Measurements from ENCODE around the gene CELA2A. TPM values are rescaled to one million over a fixed set of nuclear protein-coding genes. Genes with fewer than 3 reads are reported as not detected.

Gene CELA2A
- total RNA-seq, 3 donors from 2014 or later = not detected

DNA sequence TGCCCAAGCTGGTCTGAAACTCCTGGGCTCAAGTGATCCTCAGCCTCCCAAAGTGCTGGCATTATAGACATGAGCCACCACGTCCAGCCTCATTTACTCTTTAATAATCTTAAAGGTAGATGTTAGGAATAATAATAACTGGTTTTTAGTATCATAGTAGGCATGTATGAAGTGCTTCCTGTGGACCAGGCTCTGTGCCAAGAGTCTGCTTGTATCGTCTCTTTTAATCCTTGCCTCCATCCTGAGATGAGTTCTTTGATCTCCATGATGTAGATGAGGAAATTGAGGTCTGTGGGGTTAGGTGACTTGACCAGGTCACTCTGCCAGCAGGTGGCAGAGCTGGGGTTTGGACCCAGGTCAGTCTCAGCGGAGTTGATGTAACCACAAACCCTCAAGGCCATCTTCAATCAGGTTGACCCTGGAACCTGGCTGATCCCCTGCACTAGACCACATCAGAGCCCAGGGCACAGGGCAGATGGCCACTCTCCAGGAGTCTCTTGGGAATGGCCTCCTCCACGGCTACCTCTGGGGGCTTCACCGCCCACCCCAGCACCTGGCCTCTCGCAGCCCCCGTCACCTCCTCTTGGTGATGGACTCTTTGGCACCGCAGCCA, 35.6 kb upstream of the CELA2A start:
- no peaks in the 10 kb centered on the region for H3K4me1 ChIP-seq
- no peaks in the 10 kb centered on the region for H3K9me3 ChIP-seq
- TF ChIP-seq POLR2A (IDR thresholded peaks at IDR 0.05) = no peak
- TF ChIP-seq, protein P1, sequence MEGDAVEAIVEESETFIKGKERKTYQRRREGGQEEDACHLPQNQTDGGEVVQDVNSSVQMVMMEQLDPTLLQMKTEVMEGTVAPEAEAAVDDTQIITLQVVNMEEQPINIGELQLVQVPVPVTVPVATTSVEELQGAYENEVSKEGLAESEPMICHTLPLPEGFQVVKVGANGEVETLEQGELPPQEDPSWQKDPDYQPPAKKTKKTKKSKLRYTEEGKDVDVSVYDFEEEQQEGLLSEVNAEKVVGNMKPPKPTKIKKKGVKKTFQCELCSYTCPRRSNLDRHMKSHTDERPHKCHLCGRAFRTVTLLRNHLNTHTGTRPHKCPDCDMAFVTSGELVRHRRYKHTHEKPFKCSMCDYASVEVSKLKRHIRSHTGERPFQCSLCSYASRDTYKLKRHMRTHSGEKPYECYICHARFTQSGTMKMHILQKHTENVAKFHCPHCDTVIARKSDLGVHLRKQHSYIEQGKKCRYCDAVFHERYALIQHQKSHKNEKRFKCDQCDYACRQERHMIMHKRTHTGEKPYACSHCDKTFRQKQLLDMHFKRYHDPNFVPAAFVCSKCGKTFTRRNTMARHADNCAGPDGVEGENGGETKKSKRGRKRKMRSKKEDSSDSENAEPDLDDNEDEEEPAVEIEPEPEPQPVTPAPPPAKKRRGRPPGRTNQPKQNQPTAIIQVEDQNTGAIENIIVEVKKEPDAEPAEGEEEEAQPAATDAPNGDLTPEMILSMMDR (IDR thresholded peaks at IDR 0.05) = no peak
- TF ChIP-seq POLR2AphosphoS5 (IDR thresholded peaks at IDR 0.05) = no peak
- intact Hi-C loops (cut with DNase I; ENCODE audit: low total_unique reads) = loop anchor here (10.0 kb wide), 1 partner anchor 286 kb away; no protein-coding TSS in a partner anchor
- H3K27ac ChIP-seq = no peak overlapping the region
- no peak for DNase-seq (ENCODE audit: low spot score in 2 of 2)
- H3K27me3 ChIP-seq = no peaks in the 10 kb centered on the region
- H3K4me3 ChIP-seq = no peak overlapping the region
- H3K36me3 ChIP-seq = no peaks in the 10 kb centered on the region

DNA sequence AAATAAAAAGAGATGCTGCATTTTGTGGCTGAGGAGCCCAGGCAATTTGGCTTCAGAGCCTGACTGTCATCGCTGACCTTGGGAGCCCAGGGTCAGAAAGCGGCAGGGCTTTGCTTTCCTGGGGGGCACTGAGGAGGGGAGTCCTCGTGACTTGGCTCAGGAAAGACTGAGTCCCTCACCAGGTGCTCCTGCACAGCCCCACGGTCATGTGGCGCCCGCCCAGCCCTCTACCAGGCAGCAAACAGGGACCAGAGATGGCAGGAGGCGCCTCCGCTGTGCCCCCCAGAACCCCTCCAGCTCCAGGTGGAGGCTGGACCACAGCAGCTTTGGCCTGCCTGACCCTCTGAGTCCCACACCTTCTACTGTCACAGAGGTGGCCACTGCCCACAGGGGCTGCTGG, 33.7 kb upstream of the CELA2A start:
- Histone ChIP-seq H3K4me1 (no peaks in the 10 kb centered on the region), H3K36me3 (no peaks in the 10 kb centered on the region), H3K27ac (no peak overlapping the region), H3K27me3 (no peaks in the 10 kb centered on the region), H3K4me3 (no peak overlapping the region), H3K9me3 (no peaks in the 10 kb centered on the region)
- intact Hi-C loops (cut with DNase I; ENCODE audit: low total_unique reads) = loop anchor here (10.0 kb wide), 1 partner anchor 288 kb away; no protein-coding TSS in a partner anchor
- no peak for DNase-seq (ENCODE audit: low spot score in 2 of 2)
- TF ChIP-seq POLR2AphosphoS5 (IDR thresholded peaks at IDR 0.05) (no peak), POLR2A (IDR thresholded peaks at IDR 0.05) (no peak)
- TF ChIP-seq, protein P1 (IDR thresholded peaks at IDR 0.05) = no peak

DNA sequence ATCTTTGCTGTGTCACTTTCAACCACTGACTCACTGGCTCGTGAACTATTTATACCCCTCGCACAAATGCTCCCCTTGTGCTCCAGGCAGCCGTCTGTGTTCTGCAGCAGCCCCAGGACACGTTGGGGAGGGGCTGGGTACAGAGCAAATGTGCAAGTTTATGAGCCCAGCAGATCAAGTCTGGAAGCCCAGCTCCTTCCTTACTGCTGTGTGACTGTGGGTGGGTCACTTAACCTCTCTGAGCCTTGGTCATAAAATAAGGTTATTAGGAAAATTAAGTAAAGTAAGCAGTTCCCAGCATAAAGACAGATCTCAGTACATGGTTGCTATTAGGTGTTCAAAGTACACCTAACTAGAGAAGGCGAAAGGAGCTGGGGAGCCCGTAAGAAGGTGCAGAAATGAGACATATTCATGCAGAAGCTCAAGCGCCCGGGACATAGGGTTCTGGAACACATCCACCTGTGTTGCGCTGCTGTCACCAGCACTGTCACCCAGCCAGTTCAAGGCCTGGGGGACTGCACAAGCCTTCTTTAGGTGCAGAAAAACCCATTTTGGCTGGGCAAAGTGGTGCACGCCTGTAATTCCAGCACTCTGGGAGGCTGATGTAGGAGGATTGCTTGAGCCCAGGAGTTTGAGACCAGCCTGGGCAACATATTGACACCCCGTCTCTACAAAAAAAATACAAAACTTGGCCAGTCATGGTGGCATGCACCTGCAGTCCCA, 33.0 kb upstream of the CELA2A start:
- intact Hi-C loops (cut with DNase I; ENCODE audit: low total_unique reads) = loop anchor here (10.0 kb wide), 1 partner anchor 289 kb away; no protein-coding TSS in a partner anchor

DNA sequence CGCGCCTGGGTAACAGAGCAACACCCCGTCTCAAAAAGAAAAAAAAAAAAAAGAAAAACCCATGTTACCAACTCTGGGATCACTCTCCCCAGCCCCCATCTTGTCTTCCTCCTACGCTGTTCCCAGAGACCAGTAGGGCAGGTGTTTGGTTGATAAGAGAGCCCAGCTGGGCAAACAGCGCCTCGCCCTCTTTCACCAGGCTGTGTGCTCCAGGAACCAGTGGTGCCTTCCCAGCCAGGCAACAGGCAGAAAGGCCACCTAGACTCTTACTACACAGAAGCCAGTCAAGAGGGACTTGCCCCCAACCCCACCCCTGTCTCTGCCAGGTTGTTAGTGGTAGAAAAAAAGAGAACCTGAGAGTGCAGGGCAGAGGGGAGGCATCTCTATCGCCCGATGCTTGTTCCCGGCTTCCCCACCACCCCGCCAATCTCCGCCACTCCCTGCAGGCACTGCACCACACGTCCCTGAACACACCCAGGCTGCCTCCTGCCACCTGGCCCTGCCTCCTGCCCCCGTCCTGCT, 32.3 kb upstream of the CELA2A start:
- intact Hi-C loops (cut with DNase I; ENCODE audit: low total_unique reads) = loop anchor here (10.0 kb wide), 1 partner anchor 289 kb away; no protein-coding TSS in a partner anchor
- no peaks in the 10 kb centered on the region for H3K9me3 ChIP-seq
- no peak for DNase-seq (ENCODE audit: low spot score in 2 of 2)
- H3K4me1 ChIP-seq = no peaks in the 10 kb centered on the region
- no peaks in the 10 kb centered on the region for H3K27me3 ChIP-seq
- H3K4me3 ChIP-seq = no peak overlapping the region
- H3K36me3 ChIP-seq = no peaks in the 10 kb centered on the region
- TF ChIP-seq, protein P1 (IDR thresholded peaks at IDR 0.05) = no peak
- TF ChIP-seq POLR2AphosphoS5 (IDR thresholded peaks at IDR 0.05) = no peak
- no peak for TF ChIP-seq POLR2A (IDR thresholded peaks at IDR 0.05)
- no peak overlapping the region for H3K27ac ChIP-seq

More for the DNA sequence above, 33.0 kb upstream of the CELA2A start:
- DNase-seq (ENCODE audit: low spot score in 2 of 2) = no peak
- TF ChIP-seq POLR2AphosphoS5 (IDR thresholded peaks at IDR 0.05) (no peak), POLR2A (IDR thresholded peaks at IDR 0.05) (no peak)
- TF ChIP-seq, protein P1 (IDR thresholded peaks at IDR 0.05) = no peak
- no peaks in the 10 kb centered on the region for H3K9me3 ChIP-seq
- no peak overlapping the region for H3K27ac ChIP-seq
- H3K36me3 ChIP-seq = no peaks in the 10 kb centered on the region
- no peaks in the 10 kb centered on the region for H3K4me1 ChIP-seq
- no peaks in the 10 kb centered on the region for H3K27me3 ChIP-seq
- no peak overlapping the region for H3K4me3 ChIP-seq

DNA sequence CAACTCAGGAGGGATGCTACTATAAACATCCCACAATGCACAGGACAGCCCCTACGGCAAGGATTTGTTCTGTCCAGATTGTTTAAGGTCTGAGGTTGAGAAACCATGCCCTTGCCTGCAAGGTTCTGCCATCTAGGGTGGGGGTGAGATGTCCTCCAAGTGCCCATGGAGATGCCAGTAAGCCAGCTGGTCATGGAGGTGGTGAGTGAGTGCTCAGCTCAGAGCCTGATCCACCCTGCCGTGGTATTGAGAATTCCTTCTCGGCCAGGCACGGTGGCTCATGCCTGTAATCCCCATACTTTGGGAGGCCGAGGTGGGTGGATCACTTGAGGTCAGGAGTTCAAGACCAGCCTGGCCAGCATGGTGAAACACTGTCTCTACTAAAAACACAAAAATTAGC, 31.6 kb upstream of the CELA2A start:
- intact Hi-C loops (cut with DNase I; ENCODE audit: low total_unique reads) = loop anchor here (10.0 kb wide), 1 partner anchor 290 kb away; no protein-coding TSS in a partner anchor

More for the DNA sequence above, 31.6 kb upstream of the CELA2A start:
- H3K27ac ChIP-seq = no peak overlapping the region
- TF ChIP-seq, protein P1 (IDR thresholded peaks at IDR 0.05) = no peak
- TF ChIP-seq POLR2AphosphoS5 (IDR thresholded peaks at IDR 0.05) (no peak), POLR2A (IDR thresholded peaks at IDR 0.05) (no peak)
- no peaks in the 10 kb centered on the region for H3K9me3 ChIP-seq
- H3K4me3 ChIP-seq = no peak overlapping the region
- DNase-seq (ENCODE audit: low spot score in 2 of 2) = no peak
- H3K27me3 ChIP-seq = no peaks in the 10 kb centered on the region
- no peaks in the 10 kb centered on the region for H3K4me1 ChIP-seq
- no peaks in the 10 kb centered on the region for H3K36me3 ChIP-seq

All from breast epithelium (tissue), 4 donors.